Measurements from ENCODE around the gene PELI2.

GRCh38 chr14:56119201-56119981 is 1.2 kb downstream of the PELI2 start:
- TF ChIP-seq GATA2 (IDR thresholded peaks at IDR 0.05; ENCODE audit: low read depth, low read length): no peak
- TF ChIP-seq GATA3 (IDR thresholded peaks at IDR 0.05; ENCODE audit: low read depth, low read length): no peak

Data from SH-SY5Y (cell line).